PC-9 (cell line): ENCODE data around the gene SFT2D2. TPM values are rescaled to one million over a fixed set of nuclear protein-coding genes. Genes with fewer than 3 reads are reported as not detected.
A peak's percentile ranks its signal among the peaks of the same experiment; 100 is the strongest.

Source experiments
- BruUV-seq: library from RNA; stranded (reverse); fragments of 400-500 nt; replicated peaks from 2 replicates; lab custom pipeline; 2021; lab: Mats Ljungman, UMichigan
- CTCF ChIA-PET: fragments of 300-600 bp; sonication (Branson Sonifier 250); formaldehyde crosslinking; loops from one replicate; lab custom pipeline; 2022; ENCODE audit warnings: antibody characterized with exemption; lab: Charles Lee
- POLR2A ChIA-PET: fragments of 300-600 bp; sonication (Branson Sonifier 250); formaldehyde crosslinking; loops from one replicate; lab custom pipeline; 2022; ENCODE audit warnings: antibody characterized with exemption; ENCODE audit not compliant: unreplicated experiment; lab: Charles Lee
- DNase-seq, 2 experiments: peaks; one replicate each; pipeline versions ENCODE4 v3.0.0 to v3.0.0-alpha.2; 2015 to 2022; ENCODE audit warnings: mixed read lengths in 1 of 2
- H2AFZ ChIP-seq: fragments of 200-600 bp; sonication (generic); 2 replicates; pipeline ENCODE4 v1.8.1; 2017; ENCODE audit warnings: antibody characterized with exemption
- H3F3A ChIP-seq: fragments of 200-600 bp; sonication (generic); 2 replicates; pipeline ENCODE4 v1.8.1; 2017; ENCODE audit warnings: antibody characterized with exemption, mild to moderate bottlenecking, low read depth; ENCODE audit not compliant: insufficient read depth
- H3K27ac ChIP-seq: fragments of 200-600 bp; sonication (generic); 2 replicates; pipeline ENCODE4 v1.6.1; 2016; ENCODE audit warnings: mixed run types
- H3K27me3 ChIP-seq: fragments of 200-600 bp; sonication (generic); 2 replicates; pipeline ENCODE4 v1.6.1; 2016; ENCODE audit warnings: low read depth, mixed run types; ENCODE audit not compliant: insufficient read depth
- H3K36me3 ChIP-seq: fragments of 200-600 bp; sonication (generic); 2 replicates; pipeline ENCODE4 v1.6.1; 2016; ENCODE audit warnings: low read depth, mixed run types
- H3K4me1 ChIP-seq: fragments of 200-600 bp; sonication (generic); replicated peaks from 2 replicates; pipeline ENCODE4 v1.6.1; 2016; ENCODE audit warnings: mixed run types; ENCODE audit not compliant: insufficient read depth
- H3K4me2 ChIP-seq: fragments of 200-600 bp; sonication (generic); 2 replicates; pipeline ENCODE4 v1.6.1; 2017; ENCODE audit warnings: mixed run types
- H3K4me3 ChIP-seq: fragments of 200-600 bp; sonication (generic); 2 replicates; pipeline ENCODE4 v1.6.1; 2016; ENCODE audit warnings: mixed run types
- H3K79me2 ChIP-seq: fragments of 200-600 bp; sonication (generic); 2 replicates; pipeline ENCODE4 v1.6.1; 2017; ENCODE audit warnings: low read depth, mixed run types
- H3K9me2 ChIP-seq: fragments of 200-600 bp; sonication (generic); 2 replicates; pipeline ENCODE4 v1.8.1; 2017; ENCODE audit warnings: mild to moderate bottlenecking; ENCODE audit not compliant: insufficient read depth
- H3K9me3 ChIP-seq: fragments of 200-600 bp; sonication (generic); 2 replicates; pipeline ENCODE4 v1.8.1; 2016; ENCODE audit warnings: low read depth; ENCODE audit not compliant: insufficient read depth
- H4K20me1 ChIP-seq: fragments of 200-600 bp; sonication (generic); 2 replicates; pipeline ENCODE4 v1.8.1; 2017; ENCODE audit not compliant: insufficient read depth
- EZH2 ChIP-seq: fragments of 200-600 bp; sonication (generic); IDR thresholded peaks from 2 replicates; pipeline ENCODE4 v1.8.0; 2017; ENCODE audit warnings: antibody characterized with exemption, low read depth
- intact Hi-C: fragments of 100-400 bp; cut with micrococcal nuclease; formaldehyde crosslinking; loops from one replicate; pipeline ENCODE4 v1.10.0; 2022; ENCODE audit not compliant: unreplicated experiment
- total RNA-seq: library from RNA; stranded (reverse); gene quantifications from 2 replicates; pipeline ENCODE4 v1.2.3, GENCODE V29; 2021
- TF ChIP-seq, protein P1 (sequence below): fragments of 200-600 bp; sonication (generic); conservative IDR thresholded peaks from 2 replicates; pipeline ENCODE4 v1.6.1; 2017; ENCODE audit warnings: mixed run types, antibody characterized with exemption, mild to moderate bottlenecking, moderate library complexity

SFT2D2 gene
- total RNA-seq, 1 experiment from 2014 or later: 66.8 TPM

DNA sequence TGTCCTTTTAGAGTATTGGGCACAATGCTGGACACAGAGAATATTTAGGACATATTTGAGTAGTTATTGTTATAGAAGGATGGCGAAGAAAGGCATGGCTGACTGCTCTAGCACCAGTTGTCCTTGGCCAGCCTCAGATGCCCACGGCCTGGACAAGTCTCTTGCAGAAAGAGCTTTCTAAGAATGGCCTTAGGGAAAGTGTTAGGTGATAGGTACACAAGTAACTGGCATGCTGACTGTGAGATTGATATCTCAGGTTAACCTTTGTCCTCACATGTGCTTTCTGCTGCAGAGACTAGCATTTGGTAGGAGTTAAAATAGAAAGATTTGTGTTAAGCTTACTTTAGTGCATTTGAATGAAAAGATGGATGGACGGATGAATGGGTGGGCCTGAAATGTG lies 10.1 kb downstream of the SFT2D2 start:
- ChIA-PET CTCF (interaction anchor here (0.6 to 2.4 kb wide), 7 partner anchors 9 to 107 kb away, joined by 3 to 30 read pairs (median 4); no protein-coding TSS in a partner anchor), POLR2A (interaction anchor here (0.6 kb wide), 1 partner anchor 671 kb away, joined by 3 read pairs; no protein-coding TSS in a partner anchor)
- Histone ChIP-seq H3K4me3 (no peak overlapping the region), H3K4me2 (no peak overlapping the region), H3K4me1 (0 out of 2 replicates have a peak, but pooled peaks cover 8% of the 10 kb centered on the region), H3K9me3 (no peaks in the 10 kb centered on the region), H2AFZ (no peak overlapping the region), H3K27ac (no peak overlapping the region), H3K79me2 (peaks cover 21% of the 10 kb centered on the region), H3F3A (peaks cover 11% of the 10 kb centered on the region; the same call in 1 of the 2 replicates), H3K27me3 (no peaks in the 10 kb centered on the region), H3K36me3 (0 out of 2 replicates have a peak, but pooled peaks cover 16% of the 10 kb centered on the region), H3K9me2 (no peaks in the 10 kb centered on the region), H4K20me1 (no peaks in the 10 kb centered on the region; the same call in 1 of the 2 replicates)
- BruUV-seq: no TSS peak
- intact Hi-C loops: loop anchor here (1.0 to 5.0 kb wide), 4 partner anchors 66 to 201 kb away; no protein-coding TSS in a partner anchor
- DNase-seq: peak in 1 of 2 experiments; percentile 62
- TF ChIP-seq, protein P1, sequence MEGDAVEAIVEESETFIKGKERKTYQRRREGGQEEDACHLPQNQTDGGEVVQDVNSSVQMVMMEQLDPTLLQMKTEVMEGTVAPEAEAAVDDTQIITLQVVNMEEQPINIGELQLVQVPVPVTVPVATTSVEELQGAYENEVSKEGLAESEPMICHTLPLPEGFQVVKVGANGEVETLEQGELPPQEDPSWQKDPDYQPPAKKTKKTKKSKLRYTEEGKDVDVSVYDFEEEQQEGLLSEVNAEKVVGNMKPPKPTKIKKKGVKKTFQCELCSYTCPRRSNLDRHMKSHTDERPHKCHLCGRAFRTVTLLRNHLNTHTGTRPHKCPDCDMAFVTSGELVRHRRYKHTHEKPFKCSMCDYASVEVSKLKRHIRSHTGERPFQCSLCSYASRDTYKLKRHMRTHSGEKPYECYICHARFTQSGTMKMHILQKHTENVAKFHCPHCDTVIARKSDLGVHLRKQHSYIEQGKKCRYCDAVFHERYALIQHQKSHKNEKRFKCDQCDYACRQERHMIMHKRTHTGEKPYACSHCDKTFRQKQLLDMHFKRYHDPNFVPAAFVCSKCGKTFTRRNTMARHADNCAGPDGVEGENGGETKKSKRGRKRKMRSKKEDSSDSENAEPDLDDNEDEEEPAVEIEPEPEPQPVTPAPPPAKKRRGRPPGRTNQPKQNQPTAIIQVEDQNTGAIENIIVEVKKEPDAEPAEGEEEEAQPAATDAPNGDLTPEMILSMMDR: no peak
- no peak for TF ChIP-seq EZH2

DNA sequence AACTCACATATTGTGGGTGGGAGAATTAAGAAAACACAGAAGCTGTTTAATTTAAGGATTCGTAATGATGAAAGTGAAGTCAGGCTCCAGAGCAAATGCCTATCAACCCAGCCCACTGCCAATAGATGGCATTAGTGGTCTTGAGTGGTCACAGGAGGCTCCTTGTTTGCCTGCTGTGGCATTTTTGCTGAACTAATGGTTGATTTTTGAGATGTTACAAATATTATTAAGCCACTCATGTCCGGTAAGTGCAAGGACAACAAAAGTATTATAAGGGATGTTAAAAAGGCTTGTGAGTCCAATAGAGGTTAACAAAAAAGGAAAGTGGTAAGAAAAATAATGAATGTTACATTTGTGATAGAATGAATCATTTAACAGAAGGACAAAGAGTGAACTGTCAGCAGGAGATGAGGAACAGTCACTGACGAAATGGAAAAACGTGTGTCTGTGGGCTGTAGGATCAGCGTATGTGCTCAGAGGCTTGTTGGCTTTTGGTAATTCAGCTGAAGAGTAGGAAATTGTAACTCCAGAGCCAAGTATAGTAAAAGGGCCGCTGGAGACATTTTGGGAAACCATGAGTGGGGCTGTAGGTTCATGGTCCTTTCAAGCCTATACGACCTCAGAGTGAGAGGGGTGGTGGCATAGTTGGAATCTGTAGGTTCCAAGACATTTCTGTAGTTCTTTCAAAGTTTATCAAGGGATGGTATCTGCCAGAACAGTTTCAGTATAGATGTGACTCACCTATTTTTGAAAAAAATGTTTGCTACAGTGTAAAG lies 11.2 kb downstream of the SFT2D2 start:
- H3K9me3 ChIP-seq: no peaks in the 10 kb centered on the region
- no peak overlapping the region for H3K4me2 ChIP-seq
- no peak for DNase-seq
- no peak overlapping the region for H3K4me3 ChIP-seq
- H2AFZ ChIP-seq: no peak overlapping the region
- intact Hi-C loops: loop anchor here (5.0 kb wide), 3 partner anchors 65 to 200 kb away; no protein-coding TSS in a partner anchor
- no peaks in the 10 kb centered on the region for H3K9me2 ChIP-seq
- no peak overlapping the region for H3K27ac ChIP-seq
- peaks cover 10% of the 10 kb centered on the region; the same call in 1 of the 2 replicates for H3K79me2 ChIP-seq
- BruUV-seq: no TSS peak
- H3F3A ChIP-seq: peaks cover 11% of the 10 kb centered on the region; the same call in 1 of the 2 replicates
- H3K27me3 ChIP-seq: no peaks in the 10 kb centered on the region
- CTCF ChIA-PET: interaction anchor here (0.7 kb wide), 1 partner anchor 20 kb away, joined by 3 read pairs; no protein-coding TSS in a partner anchor
- H3K36me3 ChIP-seq: 0 out of 2 replicates have a peak, but pooled peaks cover 17% of the 10 kb centered on the region
- POLR2A ChIA-PET: no interaction called here
- no peak for TF ChIP-seq EZH2
- TF ChIP-seq, protein P1: no peak
- no peaks in the 10 kb centered on the region; the same call in 1 of the 2 replicates for H4K20me1 ChIP-seq
- 0 out of 2 replicates have a peak, but pooled peaks cover 8% of the 10 kb centered on the region for H3K4me1 ChIP-seq

DNA sequence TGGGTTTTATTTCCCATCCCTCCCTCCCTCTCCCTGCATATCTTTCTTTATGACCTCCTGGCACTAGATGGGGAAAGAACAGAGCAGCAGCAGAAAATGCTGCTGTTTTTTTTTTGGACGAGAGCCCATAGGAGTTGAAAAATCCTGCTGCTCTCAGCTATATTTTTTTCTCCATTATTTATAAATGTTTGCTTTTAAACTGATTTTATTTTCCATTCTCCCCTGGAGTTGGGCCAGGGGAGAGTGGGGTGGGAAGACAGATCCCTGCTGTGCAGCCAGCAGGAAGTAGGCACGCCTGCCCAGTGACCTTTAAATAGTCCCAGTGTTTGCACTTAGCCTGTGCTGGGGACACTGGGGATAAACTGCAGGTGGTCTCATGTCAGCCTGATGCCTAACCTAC lies 17.4 kb downstream of the SFT2D2 start:
- Histone ChIP-seq H3K4me2 (no peak overlapping the region), H3K4me1 (no peaks in the 10 kb centered on the region), H3K36me3 (peaks cover 35% of the 10 kb centered on the region), H3K9me3 (no peaks in the 10 kb centered on the region), H3K27ac (no peak overlapping the region), H3F3A (no peaks in the 10 kb centered on the region; the same call in 1 of the 2 replicates), H3K27me3 (no peaks in the 10 kb centered on the region), H3K9me2 (no peaks in the 10 kb centered on the region), H3K79me2 (no peaks in the 10 kb centered on the region), H3K4me3 (no peak overlapping the region), H2AFZ (no peak overlapping the region), H4K20me1 (no peaks in the 10 kb centered on the region)
- ChIA-PET POLR2A (no interaction called here), CTCF (no interaction called here)
- no TSS peak for BruUV-seq
- intact Hi-C loops: no loop called here
- no peak for TF ChIP-seq EZH2
- TF ChIP-seq, protein P1: no peak
- DNase-seq: no peak
